Right forelimb (tissue), 1 donor: ENCODE data around the gene FALEC.
A peak's percentile ranks its signal among the peaks of the same experiment; 100 is the strongest.

Experiments
- DNase-seq: peaks from one replicate; pipeline ENCODE4 v3.0.0-alpha.2; 2018

The FALEC gene

GRCh38 chr1:150548324-150548631 is 32.7 kb downstream of the FALEC start:
- DNase-seq: no peak

GRCh38 chr1:150548632-150549495 is 33.3 kb downstream of the FALEC start, which contains the start of gene ADAMTSL4:
Gene ADAMTSL4, plus strand, starts transcription at chr1:150549408. Its CDS starts 2,881 bp downstream, at chr1:150552289.
- DNase-seq: peak; percentile 81

- DNase-seq: no peak
Observed at GRCh38 chr1:150549496-150550221, 34.1 kb downstream of the FALEC start.

GRCh38 chr1:150550222-150551050 is 34.9 kb downstream of the FALEC start:
- DNase-seq: peak; percentile 83

GRCh38 chr1:150551051-150551783 is 35.7 kb downstream of the FALEC start:
- DNase-seq: peak; percentile 65

GRCh38 chr1:150551784-150552127 is 36.2 kb downstream of the FALEC start:
- no peak for DNase-seq

- DNase-seq: peak; percentile 70
Observed at GRCh38 chr1:150552128-150552910, 36.8 kb downstream of the FALEC start.

- no peak for DNase-seq
Observed at GRCh38 chr1:150552911-150553289, 37.3 kb downstream of the FALEC start.

- no peak for DNase-seq
Observed at GRCh38 chr1:150553392-150554085, 38.0 kb downstream of the FALEC start.

- DNase-seq: no peak
Observed at GRCh38 chr1:150554086-150554452, 38.5 kb downstream of the FALEC start.

GRCh38 chr1:150555198-150555970 is 39.8 kb downstream of the FALEC start:
- no peak for DNase-seq

GRCh38 chr1:150555971-150556865 is 40.7 kb downstream of the FALEC start:
- DNase-seq: peak; percentile 37

- peak; percentile 36 for DNase-seq
Observed at GRCh38 chr1:150557065-150557600, 41.6 kb downstream of the FALEC start.

- DNase-seq: peak; percentile 43
Observed at GRCh38 chr1:150557813-150558212, 42.3 kb downstream of the FALEC start.

GRCh38 chr1:150558303-150558704 is 42.8 kb downstream of the FALEC start:
- DNase-seq: peak; percentile 31

- DNase-seq: no peak
Observed at GRCh38 chr1:150558761-150559655, 43.5 kb downstream of the FALEC start.

GRCh38 chr1:150559656-150560010 is 44.1 kb downstream of the FALEC start:
- no peak for DNase-seq

- peak; percentile 82 for DNase-seq
Observed at GRCh38 chr1:150560011-150560438, 44.5 kb downstream of the FALEC start.
